ENCODE results near the gene TBC1D7.

The TBC1D7 gene

DNA sequence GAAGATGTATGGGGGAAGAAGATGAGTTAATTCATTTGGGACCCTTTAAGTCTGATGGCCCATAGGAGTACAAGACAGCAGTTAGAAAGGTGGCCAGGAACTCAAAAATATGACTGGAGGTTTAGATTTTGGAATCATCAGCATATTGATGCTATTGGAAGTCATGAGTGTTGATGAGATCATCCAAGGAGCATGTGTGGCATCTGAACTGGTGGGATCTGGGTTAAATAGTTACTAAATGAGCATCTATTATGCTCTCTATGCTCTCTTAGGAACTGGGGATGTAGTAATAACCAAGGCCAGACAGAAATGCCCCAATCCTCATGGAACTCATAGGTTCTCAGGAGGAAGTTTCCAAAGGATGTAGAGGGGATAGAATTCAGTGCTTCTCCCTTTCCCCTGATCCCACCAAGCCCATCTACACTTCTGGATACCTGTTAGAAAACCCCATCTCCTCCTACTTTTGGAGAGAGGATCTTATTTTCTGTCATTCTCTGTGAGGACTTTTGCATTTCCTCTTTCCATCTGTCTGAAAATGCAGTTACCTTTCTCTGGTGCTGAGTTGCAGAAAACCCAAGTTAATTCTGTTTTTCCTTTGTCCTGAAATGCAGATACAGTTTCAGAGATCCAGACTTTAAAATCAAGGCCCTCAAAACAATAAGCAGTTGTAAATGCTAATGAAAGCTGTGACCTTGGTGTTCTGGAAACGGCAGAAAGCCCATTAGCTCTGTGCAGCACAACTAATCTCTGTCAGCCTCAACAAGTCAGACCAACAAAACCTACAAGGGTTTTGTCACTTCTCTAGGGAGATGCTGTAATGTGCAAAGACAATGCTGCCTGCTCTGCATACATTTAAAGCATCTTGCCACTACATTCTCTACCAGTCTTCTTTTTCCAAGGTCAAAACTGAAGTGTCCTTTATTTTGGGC is 65.8 kb downstream of the TBC1D7 start:
- Histone ChIP-seq H2AFZ (ENCODE audit: low read depth) (no peak overlapping the region), H3K79me2 (ENCODE audit: insufficient read depth, low read depth) (no peaks in the 10 kb centered on the region), H3K27me3 (ENCODE audit: insufficient read depth, low read depth) (no peaks in the 10 kb centered on the region), H3K4me1 (ENCODE audit: low read depth, poor library complexity, severe bottlenecking) (peaks cover 6% of the 10 kb centered on the region), H3K4me3 (IDR thresholded peaks at IDR 0.05; ENCODE audit: insufficient read depth, low read depth, low read length) (no peak overlapping the region), H3K27ac (no peak overlapping the region), H3K36me3 (ENCODE audit: insufficient read depth) (no peaks in the 10 kb centered on the region), H3K9ac (no peak overlapping the region), H3K4me2 (no peak overlapping the region), H4K20me1 (ENCODE audit: insufficient read depth) (no peaks in the 10 kb centered on the region)
- TF ChIP-seq, protein P1, sequence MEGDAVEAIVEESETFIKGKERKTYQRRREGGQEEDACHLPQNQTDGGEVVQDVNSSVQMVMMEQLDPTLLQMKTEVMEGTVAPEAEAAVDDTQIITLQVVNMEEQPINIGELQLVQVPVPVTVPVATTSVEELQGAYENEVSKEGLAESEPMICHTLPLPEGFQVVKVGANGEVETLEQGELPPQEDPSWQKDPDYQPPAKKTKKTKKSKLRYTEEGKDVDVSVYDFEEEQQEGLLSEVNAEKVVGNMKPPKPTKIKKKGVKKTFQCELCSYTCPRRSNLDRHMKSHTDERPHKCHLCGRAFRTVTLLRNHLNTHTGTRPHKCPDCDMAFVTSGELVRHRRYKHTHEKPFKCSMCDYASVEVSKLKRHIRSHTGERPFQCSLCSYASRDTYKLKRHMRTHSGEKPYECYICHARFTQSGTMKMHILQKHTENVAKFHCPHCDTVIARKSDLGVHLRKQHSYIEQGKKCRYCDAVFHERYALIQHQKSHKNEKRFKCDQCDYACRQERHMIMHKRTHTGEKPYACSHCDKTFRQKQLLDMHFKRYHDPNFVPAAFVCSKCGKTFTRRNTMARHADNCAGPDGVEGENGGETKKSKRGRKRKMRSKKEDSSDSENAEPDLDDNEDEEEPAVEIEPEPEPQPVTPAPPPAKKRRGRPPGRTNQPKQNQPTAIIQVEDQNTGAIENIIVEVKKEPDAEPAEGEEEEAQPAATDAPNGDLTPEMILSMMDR (conservative IDR thresholded peaks at IDR 0.05; ENCODE audit: low read depth, low read length), result no peak

DNA sequence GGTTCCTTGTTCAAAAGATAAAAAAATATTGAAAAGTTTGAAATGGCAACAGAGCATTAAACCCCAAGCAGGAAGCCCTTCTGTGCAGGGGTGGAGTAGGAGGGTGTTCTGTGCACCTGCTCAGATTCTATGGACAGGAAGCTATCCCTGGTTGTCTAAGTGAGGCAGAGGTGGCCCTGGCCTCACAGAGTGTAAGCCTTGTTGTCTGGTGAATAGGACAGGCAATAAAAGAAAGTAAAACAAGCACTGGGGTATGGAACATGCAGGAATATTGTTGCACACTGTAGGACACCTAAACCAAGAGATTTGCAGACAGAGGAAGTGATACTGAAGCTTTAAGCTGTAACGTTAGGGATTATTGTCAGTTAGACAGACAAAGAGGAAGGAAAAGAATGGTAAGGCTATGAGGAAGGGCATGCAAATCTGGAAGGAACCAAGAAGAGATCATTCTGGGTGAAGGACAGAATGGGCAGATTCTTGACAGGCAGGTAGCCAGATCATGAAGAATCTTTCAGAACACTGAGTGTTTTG is 66.8 kb downstream of the TBC1D7 start:
- Histone ChIP-seq H3K4me1 (ENCODE audit: low read depth, poor library complexity, severe bottlenecking) (peaks cover 6% of the 10 kb centered on the region), H3K79me2 (ENCODE audit: insufficient read depth, low read depth) (no peaks in the 10 kb centered on the region), H3K4me3 (IDR thresholded peaks at IDR 0.05; ENCODE audit: insufficient read depth, low read depth, low read length) (no peak overlapping the region), H3K4me2 (no peak overlapping the region), H3K36me3 (ENCODE audit: insufficient read depth) (no peaks in the 10 kb centered on the region), H3K9ac (no peak overlapping the region), H4K20me1 (ENCODE audit: insufficient read depth) (no peaks in the 10 kb centered on the region), H2AFZ (ENCODE audit: low read depth) (no peak overlapping the region), H3K27ac (no peak overlapping the region), H3K27me3 (ENCODE audit: insufficient read depth, low read depth) (no peaks in the 10 kb centered on the region)
- TF ChIP-seq, protein P1 (conservative IDR thresholded peaks at IDR 0.05; ENCODE audit: low read depth, low read length), result no peak

DNA sequence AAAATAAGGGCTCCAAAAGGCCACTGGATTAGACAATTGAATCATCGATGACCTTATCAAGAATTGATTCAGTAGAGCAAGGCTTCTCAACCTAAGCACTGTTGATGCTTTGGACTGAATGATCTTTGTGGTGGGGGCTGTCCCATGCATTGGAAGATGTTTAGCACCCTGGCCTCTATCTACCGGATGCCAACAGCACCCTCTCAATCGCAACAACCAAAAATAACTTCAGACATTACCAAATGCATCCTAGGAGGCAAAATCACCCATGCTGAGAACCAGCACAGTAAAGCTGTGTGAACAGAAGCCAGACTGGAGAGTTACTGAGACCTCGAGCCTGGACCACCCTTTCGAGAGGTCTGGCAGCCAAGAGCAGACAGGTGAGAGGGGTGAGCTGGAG is 67.5 kb downstream of the TBC1D7 start:
- no peak overlapping the region for H3K4me2 ChIP-seq
- H3K9ac ChIP-seq, result no peak overlapping the region
- TF ChIP-seq, protein P1 (conservative IDR thresholded peaks at IDR 0.05; ENCODE audit: low read depth, low read length), result no peak
- H3K27ac ChIP-seq, result no peak overlapping the region
- H3K27me3 ChIP-seq (ENCODE audit: insufficient read depth, low read depth), result no peaks in the 10 kb centered on the region
- H4K20me1 ChIP-seq (ENCODE audit: insufficient read depth), result no peaks in the 10 kb centered on the region
- H2AFZ ChIP-seq (ENCODE audit: low read depth), result no peak overlapping the region
- H3K4me3 ChIP-seq (IDR thresholded peaks at IDR 0.05; ENCODE audit: insufficient read depth, low read depth, low read length), result no peak overlapping the region
- no peaks in the 10 kb centered on the region for H3K36me3 ChIP-seq (ENCODE audit: insufficient read depth)
- peaks cover 6% of the 10 kb centered on the region for H3K4me1 ChIP-seq (ENCODE audit: low read depth, poor library complexity, severe bottlenecking)
- H3K79me2 ChIP-seq (ENCODE audit: insufficient read depth, low read depth), result no peaks in the 10 kb centered on the region

DNA sequence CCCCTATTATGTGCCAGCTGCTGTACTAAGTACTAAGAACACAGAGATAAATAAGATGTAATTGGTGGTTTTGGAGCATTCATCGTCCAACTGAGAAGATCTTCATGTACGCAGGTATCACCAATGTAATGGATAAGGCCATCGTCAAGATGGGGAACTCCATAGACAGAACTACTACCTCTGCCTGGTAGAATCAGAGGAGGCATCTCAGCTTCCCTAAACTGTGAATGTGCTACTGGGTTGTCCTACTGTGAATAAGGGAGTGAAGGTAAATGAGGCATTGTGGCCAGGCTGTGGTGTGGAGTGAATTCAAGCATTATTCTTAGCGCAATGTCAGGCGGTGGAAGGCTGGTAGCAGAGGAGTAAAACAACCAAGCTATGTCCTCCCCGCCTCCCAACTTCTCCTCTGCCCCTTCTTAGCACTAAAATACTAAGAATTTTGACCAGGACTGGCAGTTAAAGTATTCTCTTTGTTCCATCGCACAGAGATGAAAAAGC is 68.2 kb downstream of the TBC1D7 start:
- Histone ChIP-seq H3K4me2 (no peak overlapping the region), H3K27ac (no peak overlapping the region), H4K20me1 (ENCODE audit: insufficient read depth) (no peaks in the 10 kb centered on the region), H2AFZ (ENCODE audit: low read depth) (no peak overlapping the region), H3K4me1 (ENCODE audit: low read depth, poor library complexity, severe bottlenecking) (peaks cover 6% of the 10 kb centered on the region), H3K4me3 (IDR thresholded peaks at IDR 0.05; ENCODE audit: insufficient read depth, low read depth, low read length) (no peak overlapping the region), H3K9ac (no peak overlapping the region), H3K79me2 (ENCODE audit: insufficient read depth, low read depth) (no peaks in the 10 kb centered on the region), H3K27me3 (ENCODE audit: insufficient read depth, low read depth) (no peaks in the 10 kb centered on the region), H3K36me3 (ENCODE audit: insufficient read depth) (no peaks in the 10 kb centered on the region)
- TF ChIP-seq, protein P1 (conservative IDR thresholded peaks at IDR 0.05; ENCODE audit: low read depth, low read length), result no peak
